VCaP (cell line): Measurements from ENCODE around the gene DNASE2.

Experiments used
- H3K27ac ChIP-seq: fragments of 450-650 bp; 2 replicates; pipeline ENCODE4 v1.5.1; 2017
- CTCF ChIP-seq: fragments of 450-650 bp; conservative IDR thresholded peaks from 2 replicates; pipeline ENCODE4 v1.5.1; 2017; ENCODE audit warnings: mild to moderate bottlenecking, moderate library complexity

DNASE2 gene

GRCh38 chr19:12865746-12866415 lies 15.4 kb downstream of the DNASE2 start:
- no peak overlapping the region for H3K27ac ChIP-seq
- no peak for TF ChIP-seq CTCF

GRCh38 chr19:12864721-12865715 lies 16.2 kb downstream of the DNASE2 start:
- H3K27ac ChIP-seq = no peak overlapping the region
- no peak for TF ChIP-seq CTCF

- no peak overlapping the region for H3K27ac ChIP-seq
- TF ChIP-seq CTCF = no peak
Observed at GRCh38 chr19:12864143-12864542, 17.1 kb downstream of the DNASE2 start.

- no peak overlapping the region for H3K27ac ChIP-seq
Observed at GRCh38 chr19:12859546-12859945, 21.7 kb downstream of the DNASE2 start.

GRCh38 chr19:12858041-12858928 lies 23.0 kb downstream of the DNASE2 start:
- no peak overlapping the region for H3K27ac ChIP-seq
- TF ChIP-seq CTCF = no peak

More at GRCh38 chr19:12859546-12859945, 21.7 kb downstream of the DNASE2 start:
- TF ChIP-seq CTCF = no peak

GRCh38 chr19:12856653-12857052 lies 24.6 kb downstream of the DNASE2 start:
- TF ChIP-seq CTCF = no peak
- no peak overlapping the region for H3K27ac ChIP-seq
